ENCODE measurements around the gene JMJD7. TPM values are rescaled to one million over a fixed set of nuclear protein-coding genes. Genes with fewer than 3 reads are reported as not detected.
A peak's percentile ranks its signal among the peaks of the same experiment; 100 is the strongest.

Gene JMJD7
- total RNA-seq, 4 donors from 2014 or later = 20.4 to 36.9 (median 30.5) TPM

GRCh38 chr15:41850482-41851166, 22.7 kb downstream of the JMJD7 start:
- intact Hi-C loops (cut with DNase I) = no loop called here
- Histone ChIP-seq H3K27me3 (peaks cover 0 to 42% (median 0%) of the 10 kb centered on the region in 4 donors), H3K4me3 (no peak overlapping the region), H3K36me3 (peaks cover 14 to 37% (median 32%) of the 10 kb centered on the region in 3 donors), H3K4me1 (peaks cover 10 to 81% (median 13%) of the 10 kb centered on the region in 3 donors), H3K27ac (peak overlapping the region in 3 of 4 donors; percentile 74 to 88 (median 76)), H3K9me3 (no peaks in the 10 kb centered on the region)
- 89 to 100% methylated on average over 4 to 7 of the region's 16 CpGs for WGBS, 2 donors
- TF ChIP-seq CTCF (IDR thresholded peaks at IDR 0.05) (no peak), POLR2A (IDR thresholded peaks at IDR 0.05) (no peak)
- no peak for DNase-seq

- peaks cover 14 to 31% (median 27%) of the 10 kb centered on the region in 3 donors for H3K36me3 ChIP-seq
- H3K27ac ChIP-seq = no peak overlapping the region
- H3K4me1 ChIP-seq = peaks cover 10 to 86% (median 13%) of the 10 kb centered on the region in 3 donors
- H3K9me3 ChIP-seq = no peaks in the 10 kb centered on the region
- DNase-seq = no peak
- no peak for TF ChIP-seq CTCF (IDR thresholded peaks at IDR 0.05)
- TF ChIP-seq POLR2A (IDR thresholded peaks at IDR 0.05) = no peak
- intact Hi-C loops (cut with DNase I) = no loop called here
- H3K4me3 ChIP-seq = no peak overlapping the region
- H3K27me3 ChIP-seq = peaks cover 0 to 44% (median 0%) of the 10 kb centered on the region in 4 donors
- 37% methylated on average over 3 of the region's 11 CpGs; no CpG with 5 or more reads in 1 of the 2 donors for WGBS, 2 donors
Observed at GRCh38 chr15:41851167-41851523, 23.3 kb downstream of the JMJD7 start.

- no peak for TF ChIP-seq POLR2A (IDR thresholded peaks at IDR 0.05)
- no peak for TF ChIP-seq CTCF (IDR thresholded peaks at IDR 0.05)
- peaks cover 9 to 24% (median 20%) of the 10 kb centered on the region in 3 donors for H3K36me3 ChIP-seq
- no peak overlapping the region for H3K27ac ChIP-seq
- intact Hi-C loops (cut with DNase I) = no loop called here
- H3K27me3 ChIP-seq = peaks cover 0 to 51% (median 0%) of the 10 kb centered on the region in 4 donors
- no peaks in the 10 kb centered on the region for H3K9me3 ChIP-seq
- no peak overlapping the region for H3K4me3 ChIP-seq
- WGBS, 2 donors = 80 to 92% methylated on average over 2 to 4 of the region's 8 CpGs
- peaks cover 10 to 88% (median 13%) of the 10 kb centered on the region in 3 donors for H3K4me1 ChIP-seq
- no peak for DNase-seq
Observed at GRCh38 chr15:41851755-41852370, 24.0 kb downstream of the JMJD7 start.

GRCh38 chr15:41852736-41853590, 25.1 kb downstream of the JMJD7 start:
- intact Hi-C loops (cut with DNase I) = no loop called here

More at GRCh38 chr15:41852736-41853590, 25.1 kb downstream of the JMJD7 start:
- Histone ChIP-seq H3K4me3 (no peak overlapping the region), H3K9me3 (no peaks in the 10 kb centered on the region), H3K27ac (no peak overlapping the region), H3K4me1 (peaks cover 10 to 84% (median 13%) of the 10 kb centered on the region in 3 donors), H3K27me3 (peaks cover 0 to 57% (median 0%) of the 10 kb centered on the region in 4 donors), H3K36me3 (peaks cover 0 to 13% (median 9%) of the 10 kb centered on the region in 3 donors)
- TF ChIP-seq CTCF (IDR thresholded peaks at IDR 0.05) = no peak
- TF ChIP-seq POLR2A (IDR thresholded peaks at IDR 0.05) = no peak
- no peak for DNase-seq
- WGBS, 2 donors = 40 to 77% methylated on average over 2 to 4 of the region's 17 CpGs
